Caco-2 (cell line): Measurements from ENCODE around the gene PALLD. TPM values are rescaled to one million over a fixed set of nuclear protein-coding genes. Genes with fewer than 3 reads are reported as not detected.

Experiments
- BruUV-seq: library from RNA; stranded (reverse); fragments of 400-500 nt; replicated peaks from 2 replicates; lab custom pipeline; 2021; lab: Mats Ljungman, UMichigan
- CTCF ChIA-PET: fragments of 300-600 bp; sonication (Branson Sonifier 250); formaldehyde crosslinking; loops from one replicate; lab custom pipeline; 2022; ENCODE audit warnings: antibody characterized with exemption; lab: Charles Lee
- POLR2A ChIA-PET: fragments of 300-600 bp; sonication (Branson Sonifier 250); formaldehyde crosslinking; loops from one replicate; lab custom pipeline; 2022; ENCODE audit warnings: antibody characterized with exemption; lab: Charles Lee
- DNase-seq, 2 experiments: peaks; one replicate each; pipeline versions ENCODE4 v3.0.0 to v3.0.0-alpha.2; 2020 to 2022
- H3K27me3 ChIP-seq: replicated peaks from 2 replicates; pipeline ENCODE4 v1.6.0; 2011; ENCODE audit warnings: low read length; ENCODE audit not compliant: control insufficient read depth, insufficient read depth
- H3K36me3 ChIP-seq: 2 replicates; pipeline ENCODE4 v1.5.1; 2011; ENCODE audit warnings: low read length; ENCODE audit not compliant: control insufficient read depth, insufficient read depth
- H3K4me1 ChIP-seq: fragments of 250-450 bp; sonication (Bioruptor Pico); 2 replicates; pipeline ENCODE4 v1.5.1; 2020; ENCODE audit warnings: mild to moderate bottlenecking
- H3K4me3 ChIP-seq: 2 replicates; pipeline ENCODE4 v1.5.1; 2011; ENCODE audit warnings: low read depth, mild to moderate bottlenecking, control low read depth, low read length
- H3K9me3 ChIP-seq: fragments of 250-450 bp; sonication (Bioruptor Pico); 2 replicates; pipeline ENCODE4 v1.5.1; 2020; ENCODE audit warnings: mild to moderate bottlenecking, moderate library complexity
- H3K27ac Mint-ChIP-seq: one replicate; pipeline ENCODE4 v1.8.0; 2022; ENCODE audit warnings: mixed read lengths; ENCODE audit not compliant: unreplicated experiment
- H3K27me3 Mint-ChIP-seq: one replicate; pipeline ENCODE4 v1.8.0; 2022; ENCODE audit warnings: mixed read lengths; ENCODE audit not compliant: insufficient read depth, unreplicated experiment
- H3K36me3 Mint-ChIP-seq: one replicate; pipeline ENCODE4 v1.8.0; 2022; ENCODE audit warnings: mild to moderate bottlenecking, mixed read lengths; ENCODE audit not compliant: insufficient read depth, unreplicated experiment
- H3K4me1 Mint-ChIP-seq: one replicate; pipeline ENCODE4 v1.8.0; 2022; ENCODE audit warnings: low read depth, mixed read lengths; ENCODE audit not compliant: unreplicated experiment
- H3K4me3 Mint-ChIP-seq: one replicate; pipeline ENCODE4 v1.8.0; 2022; ENCODE audit warnings: mild to moderate bottlenecking, moderate library complexity, mixed read lengths; ENCODE audit not compliant: unreplicated experiment
- H3K9me3 Mint-ChIP-seq: one replicate; pipeline ENCODE4 v1.8.0; 2022; ENCODE audit warnings: mixed read lengths; ENCODE audit not compliant: unreplicated experiment
- CTCF ChIP-seq, 2 experiments: fragments of 200-600 bp in 1 of 2; IDR thresholded peaks; 1 replicate in 1 of 2; 2 replicates in 1 of 2; pipeline versions ENCODE4 v1.5.1 to v1.8.0; 2011 to 2022; ENCODE audit warnings: antibody characterized with exemption in 1 of 2, control low read depth in 1 of 2, inconsistent platforms in 1 of 2, low read depth in 1 of 2, low read length in 1 of 2, mild to moderate bottlenecking in 1 of 2, moderate library complexity in 1 of 2; ENCODE audit not compliant: insufficient read depth in 1 of 2, severe bottlenecking in 1 of 2, unreplicated experiment in 1 of 2
- intact Hi-C: fragments of 100-400 bp; cut with micrococcal nuclease; formaldehyde crosslinking; loops from one replicate; pipeline ENCODE4 v1.10.0; 2022; ENCODE audit not compliant: unreplicated experiment
- total RNA-seq: library from RNA; stranded (reverse); gene quantifications from 2 replicates; pipeline ENCODE4 v1.2.3, GENCODE V29; 2022

PALLD gene
- total RNA-seq, 1 experiment from 2014 or later = 12.3 TPM

GRCh38 chr4:168601899-168602298 is 105.0 kb downstream of the PALLD start:
- ChIA-PET CTCF (no interaction called here), POLR2A (no interaction called here)
- Mint-ChIP-seq H3K36me3 (no peaks in the 10 kb centered on the region), H3K27me3 (peaks cover 4% of the 10 kb centered on the region), H3K9me3 (no peaks in the 10 kb centered on the region), H3K4me3 (no peak overlapping the region), H3K4me1 (no peaks in the 10 kb centered on the region), H3K27ac (no peak overlapping the region)
- Histone ChIP-seq H3K27me3 (no peaks in the 10 kb centered on the region), H3K9me3 (no peaks in the 10 kb centered on the region), H3K4me3 (no peak overlapping the region), H3K36me3 (no peaks in the 10 kb centered on the region), H3K4me1 (no peaks in the 10 kb centered on the region)
- TF ChIP-seq CTCF (IDR thresholded peaks at IDR 0.05; ENCODE audit: insufficient read depth in 1 of 2, low read depth in 1 of 2, low read length in 1 of 2, severe bottlenecking in 1 of 2, unreplicated experiment in 1 of 2) = no peak
- BruUV-seq = no TSS peak
- DNase-seq = no peak
- intact Hi-C loops = no loop called here

GRCh38 chr4:168604496-168605373 is 107.9 kb downstream of the PALLD start:
- no peak overlapping the region for H3K4me3 Mint-ChIP-seq
- H3K27me3 ChIP-seq = no peaks in the 10 kb centered on the region
- BruUV-seq = no TSS peak
- H3K4me1 Mint-ChIP-seq = no peaks in the 10 kb centered on the region
- intact Hi-C loops = no loop called here
- peaks cover 6% of the 10 kb centered on the region for H3K27me3 Mint-ChIP-seq
- no peaks in the 10 kb centered on the region for H3K36me3 Mint-ChIP-seq
- no peak for TF ChIP-seq CTCF (IDR thresholded peaks at IDR 0.05; ENCODE audit: insufficient read depth in 1 of 2, low read depth in 1 of 2, low read length in 1 of 2, severe bottlenecking in 1 of 2, unreplicated experiment in 1 of 2)
- no peak overlapping the region for H3K4me3 ChIP-seq
- H3K27ac Mint-ChIP-seq = no peak overlapping the region
- H3K9me3 Mint-ChIP-seq = no peaks in the 10 kb centered on the region
- ChIA-PET POLR2A (interaction anchor here (0.6 kb wide), 1 partner anchor 317 kb away, joined by 4 read pairs; no protein-coding TSS in a partner anchor), CTCF (no interaction called here)
- no peaks in the 10 kb centered on the region for H3K9me3 ChIP-seq
- no peak for DNase-seq
- H3K4me1 ChIP-seq = no peaks in the 10 kb centered on the region
- no peaks in the 10 kb centered on the region for H3K36me3 ChIP-seq

- H3K27ac Mint-ChIP-seq = no peak overlapping the region
- POLR2A ChIA-PET = no interaction called here
- no peak overlapping the region for H3K4me3 ChIP-seq
Measured at GRCh38 chr4:168605411-168605810, 108.6 kb downstream of the PALLD start.

More at GRCh38 chr4:168605411-168605810, 108.6 kb downstream of the PALLD start:
- H3K9me3 Mint-ChIP-seq = no peaks in the 10 kb centered on the region
- no peak overlapping the region for H3K4me3 Mint-ChIP-seq
- intact Hi-C loops = no loop called here
- H3K36me3 ChIP-seq = no peaks in the 10 kb centered on the region
- H3K27me3 Mint-ChIP-seq = peaks cover 9% of the 10 kb centered on the region
- H3K4me1 Mint-ChIP-seq = no peaks in the 10 kb centered on the region
- H3K4me1 ChIP-seq = no peaks in the 10 kb centered on the region
- no peaks in the 10 kb centered on the region for H3K9me3 ChIP-seq
- H3K36me3 Mint-ChIP-seq = no peaks in the 10 kb centered on the region
- CTCF ChIA-PET = no interaction called here
- TF ChIP-seq CTCF (IDR thresholded peaks at IDR 0.05; ENCODE audit: insufficient read depth in 1 of 2, low read depth in 1 of 2, low read length in 1 of 2, severe bottlenecking in 1 of 2, unreplicated experiment in 1 of 2) = no peak
- BruUV-seq = no TSS peak
- no peak for DNase-seq
- no peaks in the 10 kb centered on the region for H3K27me3 ChIP-seq
